Left lung (tissue), 10 donors: ENCODE data around the gene TARM1. TPM values are rescaled to one million over a fixed set of nuclear protein-coding genes. Genes with fewer than 3 reads are reported as not detected.

Experiments used
- ATAC-seq: fragments of 200-7000 bp; cut with Tn5 transposase; one replicate; pipeline ENCODE4 v1.9.1; 2020; ENCODE audit warnings: moderate library complexity
- DNase-seq, 4 donors: peaks; one replicate each; pipeline ENCODE4 v3.0.0-alpha.2; 2013 to 2020
- H3K27ac ChIP-seq, 2 donors: fragments of 200-600 bp; sonication (generic) in 1 of 2; one replicate each; pipeline versions ENCODE4 v1.5.0 to v1.8.0; 2020 to 2021
- H3K27me3 ChIP-seq, 2 donors: fragments of 200-600 bp; sonication (generic) in 1 of 2; one replicate each; pipeline versions ENCODE4 v1.5.0 to v1.8.0; 2020 to 2021
- H3K36me3 ChIP-seq, 2 donors: fragments of 200-600 bp; sonication (generic) in 1 of 2; one replicate each; pipeline versions ENCODE4 v1.5.0 to v1.8.0; 2020 to 2021
- H3K4me1 ChIP-seq, 2 donors: fragments of 200-600 bp; one replicate each; pipeline ENCODE4 v1.8.0; 2021
- H3K4me3 ChIP-seq, 2 donors: fragments of 200-600 bp; sonication (generic) in 1 of 2; one replicate each; pipeline versions ENCODE4 v1.5.0 to v1.8.0; 2020 to 2021; ENCODE audit warnings: mild to moderate bottlenecking in 1 of 2
- H3K9me3 ChIP-seq, 2 donors: fragments of 200-600 bp; sonication (generic) in 1 of 2; one replicate each; pipeline versions ENCODE4 v1.5.0 to v1.8.0; 2020 to 2021
- intact Hi-C, 2 donors: fragments of 100-400 bp; cut with DNase I; formaldehyde crosslinking; loops; one replicate each; pipeline versions ENCODE4 v1.11.2 to v1.14.2; 2022
- polyA plus RNA-seq, 6 donors: library from polyadenylated mRNA; unstranded; fragments of 120-200 nt; gene quantifications; one replicate each; pipeline ENCODE4 v1.2.1, GENCODE V29; 2013; ENCODE audit not compliant: insufficient read length in 6 of 6
- total RNA-seq, 2 donors: library from RNA; stranded (reverse); fragmentation: NEBNext Ultra II Directional; extraction: Animal tissue kit (Norgen Biotek cat#: 25700); gene quantifications; one replicate each; pipeline ENCODE4 v1.2.1, GENCODE V29; 2021
- TF ChIP-seq, protein P1 (sequence below), 2 donors: fragments of 200-600 bp; sonication (generic) in 1 of 2; IDR thresholded peaks; one replicate each; pipeline versions ENCODE4 v1.5.0 to v1.8.0; 2021; ENCODE audit warnings: antibody characterized with exemption in 2 of 2
- donor health status: DM: no; HTN: yes; CAD: no.
- donor health status: DM: no; HTN: no; CAD: no.

Gene TARM1
- total and polyA plus RNA-seq, 8 donors = 0.24 to 0.46 (median 0.31) TPM; not detected in 3

DNA sequence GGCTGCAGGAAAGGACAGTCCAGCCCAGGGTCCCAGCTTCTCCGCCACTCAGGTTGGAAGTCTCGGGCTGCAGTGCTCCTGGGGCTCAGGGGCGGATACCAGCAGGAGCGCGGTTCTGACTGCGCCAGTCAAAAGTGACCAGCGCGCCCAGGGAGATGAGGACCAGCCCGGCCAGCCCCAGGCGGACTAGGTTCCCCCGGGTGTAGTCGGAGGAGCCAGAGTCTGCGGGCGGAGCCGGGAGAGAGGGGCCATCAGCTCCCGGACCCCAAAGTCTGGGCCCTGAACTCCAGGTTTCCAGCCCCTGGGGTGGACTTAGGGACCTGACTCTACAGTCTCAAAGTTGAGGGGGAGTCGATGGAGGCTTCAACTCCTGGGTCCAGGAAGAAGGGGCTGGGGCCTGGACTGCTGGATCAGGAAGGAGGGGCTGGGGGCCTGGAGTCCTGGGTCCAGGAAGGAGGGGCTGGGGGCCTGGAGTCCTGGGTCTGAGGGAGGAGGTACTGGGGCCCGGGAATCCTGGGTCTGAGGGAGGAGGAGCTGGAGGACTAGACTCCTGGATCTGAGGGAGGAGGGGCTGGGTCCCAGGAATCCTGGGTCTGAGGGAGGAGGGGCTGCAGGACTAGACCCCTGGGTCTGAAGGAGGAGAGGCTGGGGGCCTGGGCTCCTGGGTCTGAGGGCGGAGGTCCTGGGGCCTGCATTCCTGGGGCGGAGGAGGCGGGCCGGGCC lies 14.1 kb upstream of the TARM1 start:
- Histone ChIP-seq H3K27me3 (peaks cover 0 to 48% of the 10 kb centered on the region in 2 donors), H3K27ac (no peak overlapping the region), H3K36me3 (peaks cover 0 to 15% of the 10 kb centered on the region in 2 donors), H3K9me3 (no peaks in the 10 kb centered on the region), H3K4me3 (peak overlapping the region in 1 of 2 donors; percentile 36), H3K4me1 (peaks cover 6 to 37% of the 10 kb centered on the region in 2 donors)
- TF ChIP-seq, protein P1, sequence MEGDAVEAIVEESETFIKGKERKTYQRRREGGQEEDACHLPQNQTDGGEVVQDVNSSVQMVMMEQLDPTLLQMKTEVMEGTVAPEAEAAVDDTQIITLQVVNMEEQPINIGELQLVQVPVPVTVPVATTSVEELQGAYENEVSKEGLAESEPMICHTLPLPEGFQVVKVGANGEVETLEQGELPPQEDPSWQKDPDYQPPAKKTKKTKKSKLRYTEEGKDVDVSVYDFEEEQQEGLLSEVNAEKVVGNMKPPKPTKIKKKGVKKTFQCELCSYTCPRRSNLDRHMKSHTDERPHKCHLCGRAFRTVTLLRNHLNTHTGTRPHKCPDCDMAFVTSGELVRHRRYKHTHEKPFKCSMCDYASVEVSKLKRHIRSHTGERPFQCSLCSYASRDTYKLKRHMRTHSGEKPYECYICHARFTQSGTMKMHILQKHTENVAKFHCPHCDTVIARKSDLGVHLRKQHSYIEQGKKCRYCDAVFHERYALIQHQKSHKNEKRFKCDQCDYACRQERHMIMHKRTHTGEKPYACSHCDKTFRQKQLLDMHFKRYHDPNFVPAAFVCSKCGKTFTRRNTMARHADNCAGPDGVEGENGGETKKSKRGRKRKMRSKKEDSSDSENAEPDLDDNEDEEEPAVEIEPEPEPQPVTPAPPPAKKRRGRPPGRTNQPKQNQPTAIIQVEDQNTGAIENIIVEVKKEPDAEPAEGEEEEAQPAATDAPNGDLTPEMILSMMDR (IDR thresholded peaks at IDR 0.05) = no peak
- no peak for ATAC-seq
- peak in 1 of 4 donors; percentile 71 for DNase-seq
- intact Hi-C loops = no loop called here

DNA sequence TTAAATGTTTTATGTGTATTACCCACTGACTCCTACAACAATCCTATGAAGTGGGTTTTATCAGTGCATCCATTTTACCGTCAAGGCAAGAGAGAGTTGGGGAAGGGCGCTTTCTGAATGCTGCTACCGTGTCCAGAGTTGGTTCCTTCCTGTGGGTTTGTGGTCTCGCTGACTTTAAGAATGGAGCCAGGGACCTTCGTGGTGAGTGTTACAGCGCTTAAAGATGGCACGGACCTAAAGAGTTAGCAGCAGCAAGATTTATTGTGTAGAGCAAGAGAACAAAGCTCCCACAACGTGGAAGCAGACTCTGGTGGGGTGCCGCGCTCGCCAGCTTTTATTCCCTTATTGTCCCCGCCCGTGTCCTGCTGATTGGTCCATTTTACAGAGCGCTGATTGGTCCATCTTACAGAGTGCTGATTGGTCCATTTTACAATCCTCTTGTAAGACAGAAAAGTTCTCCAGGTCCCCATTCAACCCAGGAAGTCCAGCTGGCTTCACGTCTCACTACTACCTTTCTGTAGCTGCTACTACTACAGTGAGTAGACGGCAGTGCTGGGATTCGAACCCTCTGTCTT lies 13.3 kb upstream of the TARM1 start:
- ATAC-seq (no peak), DNase-seq (no peak)
- Histone ChIP-seq H3K9me3 (no peaks in the 10 kb centered on the region), H3K27ac (no peak overlapping the region), H3K4me3 (no peak overlapping the region), H3K4me1 (peaks cover 6 to 37% of the 10 kb centered on the region in 2 donors), H3K27me3 (peaks cover 0 to 56% of the 10 kb centered on the region in 2 donors), H3K36me3 (peaks cover 0 to 15% of the 10 kb centered on the region in 2 donors)
- intact Hi-C loops = no loop called here
- TF ChIP-seq, protein P1 (IDR thresholded peaks at IDR 0.05) = no peak

DNA sequence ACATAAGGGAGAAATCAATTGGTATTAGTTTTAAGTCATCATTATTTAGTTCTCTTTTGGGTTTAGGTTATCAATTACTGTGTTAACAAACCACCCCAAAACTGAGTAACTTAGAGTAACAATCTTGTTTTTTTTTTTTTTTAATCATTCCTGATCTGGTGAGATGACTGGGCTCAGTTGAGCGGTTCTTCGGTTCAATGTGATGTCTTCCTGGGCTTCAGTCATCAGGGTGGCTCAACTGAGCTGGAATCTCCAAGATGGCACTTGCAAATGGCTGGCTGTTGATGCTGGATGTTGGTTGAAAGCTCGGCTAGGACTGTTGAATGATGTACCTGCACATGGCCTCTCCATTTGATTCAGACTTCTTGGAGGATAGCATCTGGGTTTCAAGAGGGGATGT lies 3.2 kb upstream of the TARM1 start:
- no peak for ATAC-seq
- Histone ChIP-seq H3K27me3 (peaks cover 0 to 1% of the 10 kb centered on the region in 2 donors), H3K4me3 (no peak overlapping the region), H3K36me3 (no peaks in the 10 kb centered on the region), H3K4me1 (peaks cover 0 to 11% of the 10 kb centered on the region in 2 donors), H3K9me3 (peaks cover 0 to 12% of the 10 kb centered on the region in 2 donors), H3K27ac (no peak overlapping the region)
- TF ChIP-seq, protein P1 (IDR thresholded peaks at IDR 0.05) = no peak
- no peak for DNase-seq
- intact Hi-C loops = no loop called here

DNA sequence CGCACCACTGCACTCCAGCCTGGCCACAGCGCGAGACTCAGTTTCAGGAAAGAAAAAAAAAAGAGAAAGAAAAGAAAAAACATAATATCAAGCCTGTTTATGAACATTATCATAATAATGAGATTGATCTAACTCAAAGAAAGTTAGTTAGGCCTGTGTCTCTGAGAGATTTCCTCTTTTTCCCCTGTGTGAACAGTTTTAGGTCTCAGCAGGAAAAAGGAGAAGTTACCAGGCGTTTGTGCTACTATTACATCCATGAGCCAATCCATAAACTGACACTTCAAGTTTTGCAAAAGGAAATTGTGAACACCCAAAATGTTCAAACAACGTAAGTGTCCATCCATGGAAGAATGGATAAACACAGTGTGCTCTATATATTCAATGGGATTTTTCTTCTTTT lies 3.8 kb downstream of the TARM1 start:
- Histone ChIP-seq H3K4me1 (peaks cover 0 to 25% of the 10 kb centered on the region in 2 donors), H3K36me3 (no peaks in the 10 kb centered on the region), H3K27ac (peak overlapping the region in 1 of 2 donors; percentile 38), H3K9me3 (peaks cover 0 to 6% of the 10 kb centered on the region in 2 donors), H3K27me3 (no peaks in the 10 kb centered on the region), H3K4me3 (no peak overlapping the region)
- no peak for ATAC-seq
- TF ChIP-seq, protein P1 (IDR thresholded peaks at IDR 0.05) = no peak
- DNase-seq = no peak
- intact Hi-C loops = no loop called here

DNA sequence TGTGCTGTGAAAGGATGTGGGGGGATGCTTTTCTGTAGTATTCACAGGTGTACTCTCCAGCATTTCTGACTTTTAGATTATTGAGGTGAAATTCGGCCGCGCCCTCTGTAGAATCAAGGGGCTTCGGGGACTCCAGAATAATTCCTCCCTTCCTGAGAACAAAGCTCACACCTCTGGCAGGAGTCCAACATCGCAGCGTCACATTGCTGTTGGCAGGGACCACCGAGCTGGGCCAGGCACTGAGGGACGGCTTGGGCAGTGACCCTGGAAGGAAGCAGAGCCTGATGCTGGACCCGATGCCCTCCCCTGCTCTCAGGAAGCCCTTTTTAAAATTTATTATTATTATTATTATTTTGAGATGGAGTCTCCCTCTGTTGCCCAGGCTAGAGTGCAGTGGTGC lies 6.3 kb downstream of the TARM1 start:
- no peaks in the 10 kb centered on the region for H3K36me3 ChIP-seq
- TF ChIP-seq, protein P1 (IDR thresholded peaks at IDR 0.05) = no peak
- ATAC-seq (no peak), DNase-seq (no peak)
- H3K4me3 ChIP-seq = no peak overlapping the region
- intact Hi-C loops = no loop called here
- no peaks in the 10 kb centered on the region for H3K27me3 ChIP-seq
- peaks cover 0 to under 1% of the 10 kb centered on the region in 2 donors for H3K9me3 ChIP-seq
- H3K27ac ChIP-seq = no peak overlapping the region
- H3K4me1 ChIP-seq = peaks cover 0 to 14% of the 10 kb centered on the region in 2 donors
